H1 (cell line): ENCODE measurements around the gene CLEC14A. TPM values are rescaled to one million over a fixed set of nuclear protein-coding genes. Genes with fewer than 3 reads are reported as not detected.
A peak's percentile ranks its signal among the peaks of the same experiment; 100 is the strongest.

Source experiments
- EZH2 ChIP-seq: fragments of 200-600 bp; sonication (generic); IDR thresholded peaks from 2 replicates; pipeline ENCODE4 v1.7.1; 2012; ENCODE audit warnings: low read depth, mild to moderate bottlenecking, moderate library complexity, low read length, inconsistent platforms; ENCODE audit not compliant: severe bottlenecking
- SP1 ChIP-seq: IDR thresholded peaks from 2 replicates; pipeline ENCODE4 v1.6.1; 2011; ENCODE audit warnings: low read depth, low read length
- ZNF274 ChIP-seq: IDR thresholded peaks from 2 replicates; pipeline ENCODE4 v1.7.0; 2012; ENCODE audit warnings: low read length, borderline replicate concordance; ENCODE audit errors: extremely low read depth
- polyA plus RNA-seq, 7 experiments: library from polyadenylated mRNA; depleted of rRNA in 3 of 7; stranded (reverse) in 5 of 7; unstranded in 2 of 7; fragments of >200 nt in 5 of 7; fragments of 200-250 nt in 2 of 7; gene quantifications; 1 replicate in 5 of 7; 2 replicates in 1 of 7; 4 replicates in 1 of 7; pipeline versions ENCODE4 v1.2.1 to v1.2.3, GENCODE V29; 2011 to 2013; ENCODE audit warnings: missing spikeins in 2 of 7, mixed read lengths in 2 of 7
- total RNA-seq: library from RNA; stranded (reverse); fragmentation: NEBNext Ultra II Directional; extraction: Animal tissue kit (Norgen Biotek cat#: 25700); gene quantifications from 2 replicates; pipeline ENCODE4 v1.2.1, GENCODE V29; 2021
- TF ChIP-seq, protein P1 (sequence below): fragments of 300-600 bp; sonication (generic); IDR thresholded peaks from 2 replicates; pipeline ENCODE4 v1.7.1; 2012; ENCODE audit warnings: low read length, moderate library complexity, mild to moderate bottlenecking, inconsistent platforms; ENCODE audit not compliant: insufficient replicate concordance
- TF ChIP-seq, protein P2 (sequence below), 3 experiments: IDR thresholded peaks; 1 replicate in 2 of 3; 2 replicates in 1 of 3; pipeline versions ENCODE4 v1.5.1 to v1.6.1; 2011; ENCODE audit warnings: low read length in 3 of 3, mild to moderate bottlenecking in 3 of 3, inconsistent platforms in 2 of 3, low read depth in 1 of 3, moderate library complexity in 1 of 3; ENCODE audit not compliant: insufficient read depth in 1 of 3; ENCODE audit errors: control extremely low read depth in 1 of 3
- TF ChIP-seq, protein P3 (sequence below): IDR thresholded peaks from 2 replicates; pipeline ENCODE4 v1.6.1; 2011; ENCODE audit warnings: low read depth, mild to moderate bottlenecking, low read length; ENCODE audit not compliant: insufficient read depth

CLEC14A gene
- total and polyA plus RNA-seq, 2 of the 8 experiments (the other 6 are each of a cell fraction or from before 2014, with no cell fraction given), result 0.09 to 0.13 TPM

DNA sequence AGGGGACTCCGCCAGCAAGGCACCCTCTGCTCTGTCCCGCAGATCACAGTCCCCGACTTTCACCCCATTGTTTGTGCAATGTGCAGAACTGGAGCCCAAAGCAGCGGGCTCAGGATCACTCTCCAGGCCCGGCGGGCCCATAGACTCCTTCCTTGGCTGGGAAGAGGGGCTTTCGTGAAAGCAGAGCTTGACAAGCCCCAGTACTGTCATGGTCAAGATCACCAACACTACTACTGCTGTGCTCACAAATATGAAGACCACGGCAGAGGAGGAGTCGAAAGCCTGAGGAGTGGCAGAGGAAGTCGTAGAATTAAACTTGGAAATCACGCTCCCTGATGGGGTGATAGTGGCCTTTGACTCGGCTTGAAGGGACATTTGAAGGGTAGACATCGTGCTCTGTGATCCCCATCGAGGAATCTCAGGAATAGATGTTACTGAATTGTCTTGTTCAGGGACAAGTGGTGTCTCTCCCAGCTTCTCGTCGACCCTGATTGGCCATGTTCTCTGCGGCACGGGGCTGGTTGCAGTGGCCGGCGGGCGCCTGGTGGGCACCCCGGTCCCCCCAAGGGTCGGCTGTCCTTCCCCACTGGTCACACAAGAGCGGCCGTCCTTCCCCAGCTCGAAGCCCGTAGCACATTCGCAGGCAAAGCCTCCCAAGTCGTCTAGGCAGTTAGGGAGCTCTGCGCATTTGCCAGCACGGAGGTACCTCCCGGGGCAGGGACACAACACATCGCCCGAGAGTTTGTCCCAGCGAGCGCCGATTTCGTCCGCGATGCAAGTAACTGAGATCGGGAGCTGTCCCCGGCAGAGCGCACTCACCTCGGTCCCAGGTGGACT lies 1.1 kb downstream of the CLEC14A start (continued):
- TF ChIP-seq, protein P1, sequence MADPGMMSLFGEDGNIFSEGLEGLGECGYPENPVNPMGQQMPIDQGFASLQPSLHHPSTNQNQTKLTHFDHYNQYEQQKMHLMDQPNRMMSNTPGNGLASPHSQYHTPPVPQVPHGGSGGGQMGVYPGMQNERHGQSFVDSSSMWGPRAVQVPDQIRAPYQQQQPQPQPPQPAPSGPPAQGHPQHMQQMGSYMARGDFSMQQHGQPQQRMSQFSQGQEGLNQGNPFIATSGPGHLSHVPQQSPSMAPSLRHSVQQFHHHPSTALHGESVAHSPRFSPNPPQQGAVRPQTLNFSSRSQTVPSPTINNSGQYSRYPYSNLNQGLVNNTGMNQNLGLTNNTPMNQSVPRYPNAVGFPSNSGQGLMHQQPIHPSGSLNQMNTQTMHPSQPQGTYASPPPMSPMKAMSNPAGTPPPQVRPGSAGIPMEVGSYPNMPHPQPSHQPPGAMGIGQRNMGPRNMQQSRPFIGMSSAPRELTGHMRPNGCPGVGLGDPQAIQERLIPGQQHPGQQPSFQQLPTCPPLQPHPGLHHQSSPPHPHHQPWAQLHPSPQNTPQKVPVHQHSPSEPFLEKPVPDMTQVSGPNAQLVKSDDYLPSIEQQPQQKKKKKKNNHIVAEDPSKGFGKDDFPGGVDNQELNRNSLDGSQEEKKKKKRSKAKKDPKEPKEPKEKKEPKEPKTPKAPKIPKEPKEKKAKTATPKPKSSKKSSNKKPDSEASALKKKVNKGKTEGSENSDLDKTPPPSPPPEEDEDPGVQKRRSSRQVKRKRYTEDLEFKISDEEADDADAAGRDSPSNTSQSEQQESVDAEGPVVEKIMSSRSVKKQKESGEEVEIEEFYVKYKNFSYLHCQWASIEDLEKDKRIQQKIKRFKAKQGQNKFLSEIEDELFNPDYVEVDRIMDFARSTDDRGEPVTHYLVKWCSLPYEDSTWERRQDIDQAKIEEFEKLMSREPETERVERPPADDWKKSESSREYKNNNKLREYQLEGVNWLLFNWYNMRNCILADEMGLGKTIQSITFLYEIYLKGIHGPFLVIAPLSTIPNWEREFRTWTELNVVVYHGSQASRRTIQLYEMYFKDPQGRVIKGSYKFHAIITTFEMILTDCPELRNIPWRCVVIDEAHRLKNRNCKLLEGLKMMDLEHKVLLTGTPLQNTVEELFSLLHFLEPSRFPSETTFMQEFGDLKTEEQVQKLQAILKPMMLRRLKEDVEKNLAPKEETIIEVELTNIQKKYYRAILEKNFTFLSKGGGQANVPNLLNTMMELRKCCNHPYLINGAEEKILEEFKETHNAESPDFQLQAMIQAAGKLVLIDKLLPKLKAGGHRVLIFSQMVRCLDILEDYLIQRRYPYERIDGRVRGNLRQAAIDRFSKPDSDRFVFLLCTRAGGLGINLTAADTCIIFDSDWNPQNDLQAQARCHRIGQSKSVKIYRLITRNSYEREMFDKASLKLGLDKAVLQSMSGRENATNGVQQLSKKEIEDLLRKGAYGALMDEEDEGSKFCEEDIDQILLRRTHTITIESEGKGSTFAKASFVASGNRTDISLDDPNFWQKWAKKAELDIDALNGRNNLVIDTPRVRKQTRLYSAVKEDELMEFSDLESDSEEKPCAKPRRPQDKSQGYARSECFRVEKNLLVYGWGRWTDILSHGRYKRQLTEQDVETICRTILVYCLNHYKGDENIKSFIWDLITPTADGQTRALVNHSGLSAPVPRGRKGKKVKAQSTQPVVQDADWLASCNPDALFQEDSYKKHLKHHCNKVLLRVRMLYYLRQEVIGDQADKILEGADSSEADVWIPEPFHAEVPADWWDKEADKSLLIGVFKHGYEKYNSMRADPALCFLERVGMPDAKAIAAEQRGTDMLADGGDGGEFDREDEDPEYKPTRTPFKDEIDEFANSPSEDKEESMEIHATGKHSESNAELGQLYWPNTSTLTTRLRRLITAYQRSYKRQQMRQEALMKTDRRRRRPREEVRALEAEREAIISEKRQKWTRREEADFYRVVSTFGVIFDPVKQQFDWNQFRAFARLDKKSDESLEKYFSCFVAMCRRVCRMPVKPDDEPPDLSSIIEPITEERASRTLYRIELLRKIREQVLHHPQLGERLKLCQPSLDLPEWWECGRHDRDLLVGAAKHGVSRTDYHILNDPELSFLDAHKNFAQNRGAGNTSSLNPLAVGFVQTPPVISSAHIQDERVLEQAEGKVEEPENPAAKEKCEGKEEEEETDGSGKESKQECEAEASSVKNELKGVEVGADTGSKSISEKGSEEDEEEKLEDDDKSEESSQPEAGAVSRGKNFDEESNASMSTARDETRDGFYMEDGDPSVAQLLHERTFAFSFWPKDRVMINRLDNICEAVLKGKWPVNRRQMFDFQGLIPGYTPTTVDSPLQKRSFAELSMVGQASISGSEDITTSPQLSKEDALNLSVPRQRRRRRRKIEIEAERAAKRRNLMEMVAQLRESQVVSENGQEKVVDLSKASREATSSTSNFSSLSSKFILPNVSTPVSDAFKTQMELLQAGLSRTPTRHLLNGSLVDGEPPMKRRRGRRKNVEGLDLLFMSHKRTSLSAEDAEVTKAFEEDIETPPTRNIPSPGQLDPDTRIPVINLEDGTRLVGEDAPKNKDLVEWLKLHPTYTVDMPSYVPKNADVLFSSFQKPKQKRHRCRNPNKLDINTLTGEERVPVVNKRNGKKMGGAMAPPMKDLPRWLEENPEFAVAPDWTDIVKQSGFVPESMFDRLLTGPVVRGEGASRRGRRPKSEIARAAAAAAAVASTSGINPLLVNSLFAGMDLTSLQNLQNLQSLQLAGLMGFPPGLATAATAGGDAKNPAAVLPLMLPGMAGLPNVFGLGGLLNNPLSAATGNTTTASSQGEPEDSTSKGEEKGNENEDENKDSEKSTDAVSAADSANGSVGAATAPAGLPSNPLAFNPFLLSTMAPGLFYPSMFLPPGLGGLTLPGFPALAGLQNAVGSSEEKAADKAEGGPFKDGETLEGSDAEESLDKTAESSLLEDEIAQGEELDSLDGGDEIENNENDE, result no peak
- peak; percentile 96 for TF ChIP-seq EZH2
- no peak for TF ChIP-seq SP1
- TF ChIP-seq, protein P2, sequence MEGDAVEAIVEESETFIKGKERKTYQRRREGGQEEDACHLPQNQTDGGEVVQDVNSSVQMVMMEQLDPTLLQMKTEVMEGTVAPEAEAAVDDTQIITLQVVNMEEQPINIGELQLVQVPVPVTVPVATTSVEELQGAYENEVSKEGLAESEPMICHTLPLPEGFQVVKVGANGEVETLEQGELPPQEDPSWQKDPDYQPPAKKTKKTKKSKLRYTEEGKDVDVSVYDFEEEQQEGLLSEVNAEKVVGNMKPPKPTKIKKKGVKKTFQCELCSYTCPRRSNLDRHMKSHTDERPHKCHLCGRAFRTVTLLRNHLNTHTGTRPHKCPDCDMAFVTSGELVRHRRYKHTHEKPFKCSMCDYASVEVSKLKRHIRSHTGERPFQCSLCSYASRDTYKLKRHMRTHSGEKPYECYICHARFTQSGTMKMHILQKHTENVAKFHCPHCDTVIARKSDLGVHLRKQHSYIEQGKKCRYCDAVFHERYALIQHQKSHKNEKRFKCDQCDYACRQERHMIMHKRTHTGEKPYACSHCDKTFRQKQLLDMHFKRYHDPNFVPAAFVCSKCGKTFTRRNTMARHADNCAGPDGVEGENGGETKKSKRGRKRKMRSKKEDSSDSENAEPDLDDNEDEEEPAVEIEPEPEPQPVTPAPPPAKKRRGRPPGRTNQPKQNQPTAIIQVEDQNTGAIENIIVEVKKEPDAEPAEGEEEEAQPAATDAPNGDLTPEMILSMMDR (IDR thresholded peaks at IDR 0.05; ENCODE audit: control extremely low read depth in 1 of 3, insufficient read depth in 1 of 3, low read depth in 1 of 3, low read length in 3 of 3), result no peak
- TF ChIP-seq, protein P3, sequence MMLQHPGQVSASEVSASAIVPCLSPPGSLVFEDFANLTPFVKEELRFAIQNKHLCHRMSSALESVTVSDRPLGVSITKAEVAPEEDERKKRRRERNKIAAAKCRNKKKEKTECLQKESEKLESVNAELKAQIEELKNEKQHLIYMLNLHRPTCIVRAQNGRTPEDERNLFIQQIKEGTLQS, result no peak
- no peak for TF ChIP-seq ZNF274
